Measurements from ENCODE around the gene PHACTR1.
A peak's percentile ranks its signal among the peaks of the same experiment; 100 is the strongest.

Gene PHACTR1

DNA sequence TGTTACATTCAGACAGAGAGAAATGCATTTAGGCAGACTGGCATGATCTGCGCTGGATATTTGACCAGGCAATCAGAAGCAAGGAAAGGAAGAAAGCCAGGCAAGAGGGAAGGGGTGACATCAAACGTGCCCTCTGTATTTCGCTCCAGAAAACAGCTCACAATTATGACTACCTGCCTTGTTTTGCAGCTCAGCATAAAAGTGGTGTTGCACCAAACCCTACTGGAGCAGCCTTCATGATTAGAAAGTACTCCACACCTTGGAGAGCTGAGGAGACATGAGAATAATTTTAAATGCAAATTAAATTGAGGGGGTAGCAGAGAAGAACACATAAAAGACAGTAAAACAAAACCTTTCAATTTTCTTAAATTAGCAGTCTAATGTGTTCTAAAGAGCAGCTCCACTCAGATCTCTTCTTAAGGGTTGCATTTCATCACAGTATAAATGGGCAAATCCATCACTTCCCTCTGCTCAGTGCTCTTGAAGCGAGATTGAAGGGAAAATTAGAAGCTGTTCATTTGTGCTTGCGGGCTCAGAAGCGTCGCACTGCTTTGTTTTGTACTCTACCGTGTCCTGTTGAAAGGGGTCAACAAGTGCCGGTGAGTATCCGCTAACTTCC lies at the start of gene PHACTR1:
Gene PHACTR1 (plus strand): TSS at position 470 of the 619 bp plus-strand sequence.
- peaks cover 22% of the 10 kb centered on the region for H3K27me3 ChIP-seq (replicated peaks; ENCODE audit: control insufficient read depth, insufficient read depth, low read length)
- H3K9ac ChIP-seq (ENCODE audit: low read length), result no peak within 1 kb of the TSS
- H3K4me3 ChIP-seq (ENCODE audit: low read length), result no peak within 1 kb of the TSS
- H3K4me1 ChIP-seq (ENCODE audit: control insufficient read depth, insufficient read depth, low read length), result no peaks in the 10 kb centered on the region
- no peaks in the 10 kb centered on the region for H3K9me3 ChIP-seq (ENCODE audit: control insufficient read depth, low read length)
- H3K36me3 ChIP-seq (ENCODE audit: control insufficient read depth, insufficient read depth, low read length, severe bottlenecking), result no peaks in the 10 kb centered on the region
- no peak for DNase-seq (ENCODE audit: low read depth)

- Histone ChIP-seq H3K4me3 (ENCODE audit: low read length) (no peak overlapping the region), H3K36me3 (ENCODE audit: control insufficient read depth, insufficient read depth, low read length, severe bottlenecking) (no peaks in the 10 kb centered on the region), H3K9me3 (ENCODE audit: control insufficient read depth, low read length) (no peaks in the 10 kb centered on the region), H3K9ac (ENCODE audit: low read length) (no peak overlapping the region), H3K4me1 (ENCODE audit: control insufficient read depth, insufficient read depth, low read length) (no peaks in the 10 kb centered on the region), H3K27me3 (replicated peaks; ENCODE audit: control insufficient read depth, insufficient read depth, low read length) (no peaks in the 10 kb centered on the region)
- DNase-seq (ENCODE audit: low read depth), result no peak
Measured at GRCh38 chr6:12666886-12667285, 49.7 kb upstream of the PHACTR1 start.

DNA sequence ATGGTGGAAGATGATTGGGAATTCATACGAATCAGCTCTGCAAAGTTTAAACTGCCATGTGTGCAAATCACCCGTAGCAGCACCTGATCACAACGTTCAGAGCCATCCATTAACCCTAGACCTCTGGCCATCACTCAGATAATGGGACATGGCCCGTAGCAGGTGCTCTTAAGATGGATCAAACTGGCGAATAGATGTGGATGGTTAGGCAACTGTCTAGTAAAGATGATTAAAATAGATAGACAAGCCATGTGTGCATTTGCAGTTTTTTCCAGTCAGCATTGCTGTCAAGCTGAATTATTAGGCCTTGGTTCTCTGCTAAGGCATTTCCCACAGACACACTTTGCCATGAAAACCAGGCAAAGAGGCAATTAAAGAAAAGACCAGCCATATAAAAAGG lies 40.6 kb upstream of the PHACTR1 start:
- H3K9me3 ChIP-seq (ENCODE audit: control insufficient read depth, low read length), result no peaks in the 10 kb centered on the region
- no peak overlapping the region for H3K9ac ChIP-seq (ENCODE audit: low read length)
- no peak overlapping the region for H3K4me3 ChIP-seq (ENCODE audit: low read length)
- no peaks in the 10 kb centered on the region for H3K36me3 ChIP-seq (ENCODE audit: control insufficient read depth, insufficient read depth, low read length, severe bottlenecking)
- DNase-seq (ENCODE audit: low read depth), result no peak
- no peaks in the 10 kb centered on the region for H3K4me1 ChIP-seq (ENCODE audit: control insufficient read depth, insufficient read depth, low read length)
- no peaks in the 10 kb centered on the region for H3K27me3 ChIP-seq (replicated peaks; ENCODE audit: control insufficient read depth, insufficient read depth, low read length)

DNA sequence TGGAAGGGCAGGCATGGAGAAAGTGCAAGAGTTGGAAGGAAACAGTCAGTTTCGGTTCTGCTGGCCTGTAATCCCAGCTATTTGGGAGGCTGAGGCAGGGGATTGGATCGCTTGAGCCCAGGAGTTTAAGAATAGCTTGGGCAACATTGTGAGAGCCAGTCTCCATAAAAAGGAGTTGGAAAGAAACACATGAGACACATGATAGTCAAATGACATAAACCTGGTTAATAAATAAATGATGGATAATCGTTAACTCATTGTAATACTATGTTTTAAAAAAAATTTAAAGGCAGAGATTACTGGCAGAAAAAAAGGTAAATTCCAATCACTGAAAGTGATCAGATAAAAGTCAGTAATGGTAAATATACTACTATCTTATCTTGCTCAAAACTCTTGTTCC lies 37.2 kb upstream of the PHACTR1 start:
- Histone ChIP-seq H3K36me3 (ENCODE audit: control insufficient read depth, insufficient read depth, low read length, severe bottlenecking) (no peaks in the 10 kb centered on the region), H3K4me1 (ENCODE audit: control insufficient read depth, insufficient read depth, low read length) (no peaks in the 10 kb centered on the region), H3K27me3 (replicated peaks; ENCODE audit: control insufficient read depth, insufficient read depth, low read length) (no peaks in the 10 kb centered on the region), H3K9ac (ENCODE audit: low read length) (no peak overlapping the region), H3K4me3 (ENCODE audit: low read length) (no peak overlapping the region), H3K9me3 (ENCODE audit: control insufficient read depth, low read length) (no peaks in the 10 kb centered on the region)
- no peak for DNase-seq (ENCODE audit: low read depth)

GRCh38 chr6:12693122-12693521 lies 23.4 kb upstream of the PHACTR1 start:
- no peaks in the 10 kb centered on the region for H3K4me1 ChIP-seq (ENCODE audit: control insufficient read depth, insufficient read depth, low read length)
- H3K9ac ChIP-seq (ENCODE audit: low read length), result no peak overlapping the region
- H3K4me3 ChIP-seq (ENCODE audit: low read length), result no peak overlapping the region
- H3K36me3 ChIP-seq (ENCODE audit: control insufficient read depth, insufficient read depth, low read length, severe bottlenecking), result no peaks in the 10 kb centered on the region
- no peaks in the 10 kb centered on the region for H3K9me3 ChIP-seq (ENCODE audit: control insufficient read depth, low read length)
- DNase-seq (ENCODE audit: low read depth), result no peak
- no peaks in the 10 kb centered on the region for H3K27me3 ChIP-seq (replicated peaks; ENCODE audit: control insufficient read depth, insufficient read depth, low read length)

- no peak overlapping the region for H3K9ac ChIP-seq (ENCODE audit: low read length)
Measured at GRCh38 chr6:12698298-12698697, 18.3 kb upstream of the PHACTR1 start.

GRCh38 chr6:12704946-12705345 lies 11.6 kb upstream of the PHACTR1 start:
- Histone ChIP-seq H3K36me3 (ENCODE audit: control insufficient read depth, insufficient read depth, low read length, severe bottlenecking) (no peaks in the 10 kb centered on the region), H3K27me3 (replicated peaks; ENCODE audit: control insufficient read depth, insufficient read depth, low read length) (no peaks in the 10 kb centered on the region), H3K9me3 (ENCODE audit: control insufficient read depth, low read length) (no peaks in the 10 kb centered on the region), H3K4me3 (ENCODE audit: low read length) (no peak overlapping the region), H3K4me1 (ENCODE audit: control insufficient read depth, insufficient read depth, low read length) (no peaks in the 10 kb centered on the region), H3K9ac (ENCODE audit: low read length) (no peak overlapping the region)
- no peak for DNase-seq (ENCODE audit: low read depth)

More at GRCh38 chr6:12698298-12698697, 18.3 kb upstream of the PHACTR1 start:
- H3K4me3 ChIP-seq (ENCODE audit: low read length), result no peak overlapping the region
- no peaks in the 10 kb centered on the region for H3K9me3 ChIP-seq (ENCODE audit: control insufficient read depth, low read length)
- no peaks in the 10 kb centered on the region for H3K4me1 ChIP-seq (ENCODE audit: control insufficient read depth, insufficient read depth, low read length)
- no peaks in the 10 kb centered on the region for H3K36me3 ChIP-seq (ENCODE audit: control insufficient read depth, insufficient read depth, low read length, severe bottlenecking)
- no peaks in the 10 kb centered on the region for H3K27me3 ChIP-seq (replicated peaks; ENCODE audit: control insufficient read depth, insufficient read depth, low read length)
- DNase-seq (ENCODE audit: low read depth), result no peak

DNA sequence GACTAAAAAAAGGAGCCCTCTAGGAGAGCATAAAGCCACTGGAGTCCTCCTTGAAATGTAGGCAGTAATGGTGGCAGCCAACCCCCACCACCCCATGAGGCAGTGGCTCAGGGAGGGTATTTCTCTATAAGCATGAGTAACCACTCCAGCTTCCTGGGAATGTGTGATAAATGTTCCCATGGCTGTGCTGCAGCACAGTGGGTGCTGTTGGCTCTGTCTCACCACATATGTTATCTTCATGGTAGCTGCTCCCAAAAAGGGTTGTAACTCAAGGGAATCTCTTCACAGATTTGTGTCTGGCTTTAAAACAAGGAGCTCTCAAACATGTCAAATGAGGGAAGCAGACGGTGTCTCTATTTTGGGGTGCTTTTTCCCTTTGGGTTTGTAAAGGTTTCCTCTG lies 7.5 kb upstream of the PHACTR1 start:
- H3K9me3 ChIP-seq (ENCODE audit: control insufficient read depth, low read length), result no peaks in the 10 kb centered on the region
- no peaks in the 10 kb centered on the region for H3K27me3 ChIP-seq (replicated peaks; ENCODE audit: control insufficient read depth, insufficient read depth, low read length)
- no peaks in the 10 kb centered on the region for H3K36me3 ChIP-seq (ENCODE audit: control insufficient read depth, insufficient read depth, low read length, severe bottlenecking)
- peak; percentile 2 for DNase-seq (ENCODE audit: low read depth)
- no peak overlapping the region for H3K9ac ChIP-seq (ENCODE audit: low read length)
- H3K4me1 ChIP-seq (ENCODE audit: control insufficient read depth, insufficient read depth, low read length), result no peaks in the 10 kb centered on the region
- no peak overlapping the region for H3K4me3 ChIP-seq (ENCODE audit: low read length)

- Histone ChIP-seq H3K36me3 (ENCODE audit: control insufficient read depth, insufficient read depth, low read length, severe bottlenecking) (no peaks in the 10 kb centered on the region), H3K9ac (ENCODE audit: low read length) (no peak overlapping the region), H3K27me3 (replicated peaks; ENCODE audit: control insufficient read depth, insufficient read depth, low read length) (no peaks in the 10 kb centered on the region), H3K4me1 (ENCODE audit: control insufficient read depth, insufficient read depth, low read length) (no peaks in the 10 kb centered on the region), H3K4me3 (ENCODE audit: low read length) (no peak overlapping the region), H3K9me3 (ENCODE audit: control insufficient read depth, low read length) (no peaks in the 10 kb centered on the region)
- no peak for DNase-seq (ENCODE audit: low read depth)
Measured at GRCh38 chr6:12709556-12710232, 6.9 kb upstream of the PHACTR1 start.

DNA sequence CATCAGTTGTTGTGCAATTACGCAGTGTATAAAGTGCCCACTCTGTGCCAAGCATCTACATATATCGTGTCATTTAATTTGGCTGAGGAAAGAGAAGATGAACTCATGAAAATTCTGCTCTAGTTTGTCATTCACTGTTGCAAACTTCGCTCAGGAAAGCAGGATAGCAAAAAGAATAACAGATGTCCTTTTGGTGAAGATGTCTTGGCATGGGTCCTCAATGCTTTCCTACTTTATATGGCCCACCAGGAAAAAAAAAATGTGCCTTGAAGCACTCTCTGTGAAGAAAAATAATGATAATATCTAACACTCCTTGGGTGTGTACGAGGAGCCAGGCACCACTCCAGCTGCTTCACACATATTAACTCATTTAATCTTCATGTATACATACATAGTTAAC lies 5.6 kb upstream of the PHACTR1 start:
- no peak overlapping the region for H3K4me3 ChIP-seq (ENCODE audit: low read length)
- no peaks in the 10 kb centered on the region for H3K9me3 ChIP-seq (ENCODE audit: control insufficient read depth, low read length)
- no peaks in the 10 kb centered on the region for H3K4me1 ChIP-seq (ENCODE audit: control insufficient read depth, insufficient read depth, low read length)
- H3K9ac ChIP-seq (ENCODE audit: low read length), result no peak overlapping the region
- H3K36me3 ChIP-seq (ENCODE audit: control insufficient read depth, insufficient read depth, low read length, severe bottlenecking), result no peaks in the 10 kb centered on the region
- H3K27me3 ChIP-seq (replicated peaks; ENCODE audit: control insufficient read depth, insufficient read depth, low read length), result no peaks in the 10 kb centered on the region
- no peak for DNase-seq (ENCODE audit: low read depth)

GRCh38 chr6:12714022-12714421 lies 2.5 kb upstream of the PHACTR1 start:
- H3K9ac ChIP-seq (ENCODE audit: low read length), result no peak overlapping the region
- H3K4me3 ChIP-seq (ENCODE audit: low read length), result no peak overlapping the region
- H3K9me3 ChIP-seq (ENCODE audit: control insufficient read depth, low read length), result no peaks in the 10 kb centered on the region
- H3K27me3 ChIP-seq (replicated peaks; ENCODE audit: control insufficient read depth, insufficient read depth, low read length), result peaks cover 11% of the 10 kb centered on the region
- no peak for DNase-seq (ENCODE audit: low read depth)
- H3K36me3 ChIP-seq (ENCODE audit: control insufficient read depth, insufficient read depth, low read length, severe bottlenecking), result no peaks in the 10 kb centered on the region
- no peaks in the 10 kb centered on the region for H3K4me1 ChIP-seq (ENCODE audit: control insufficient read depth, insufficient read depth, low read length)

GRCh38 chr6:12715437-12715836 lies 1.1 kb upstream of the PHACTR1 start:
- no peak overlapping the region for H3K9ac ChIP-seq (ENCODE audit: low read length)
- H3K4me1 ChIP-seq (ENCODE audit: control insufficient read depth, insufficient read depth, low read length), result no peaks in the 10 kb centered on the region
- no peak for DNase-seq (ENCODE audit: low read depth)
- H3K9me3 ChIP-seq (ENCODE audit: control insufficient read depth, low read length), result no peaks in the 10 kb centered on the region
- peaks cover 22% of the 10 kb centered on the region for H3K27me3 ChIP-seq (replicated peaks; ENCODE audit: control insufficient read depth, insufficient read depth, low read length)
- no peaks in the 10 kb centered on the region for H3K36me3 ChIP-seq (ENCODE audit: control insufficient read depth, insufficient read depth, low read length, severe bottlenecking)
- no peak overlapping the region for H3K4me3 ChIP-seq (ENCODE audit: low read length)
